H1 (cell line): ENCODE results near the gene ARFGEF3. TPM values are rescaled to one million over a fixed set of nuclear protein-coding genes. Genes with fewer than 3 reads are reported as not detected.

Experiments used
- CTCF ChIA-PET: fragments of 300-600 bp; sonication (Branson Sonifier 250); formaldehyde crosslinking; loops from one replicate; lab custom pipeline; 2021; ENCODE audit not compliant: partially characterized antibody; lab: Charles Lee
- POLR2A ChIA-PET: fragments of 300-600 bp; sonication (Branson Sonifier 250); formaldehyde crosslinking; loops from one replicate; lab custom pipeline; 2021; ENCODE audit warnings: inconsistent platforms; ENCODE audit not compliant: partially characterized antibody; lab: Charles Lee
- DNase-seq, 2 experiments: peaks; one replicate each; pipeline versions ENCODE4 v3.0.0 to v3.0.0-alpha.2; 2010 to 2022; ENCODE audit warnings: low spot score in 2 of 2, low read depth in 1 of 2, mixed read lengths in 1 of 2
- FAIRE-seq: peaks from 2 replicates; lab custom pipeline; 2011; peaks lifted over from hg19 to GRCh38; lab: Jason Lieb, UNC
- H2AFZ ChIP-seq: 2 replicates; pipeline ENCODE4 v1.8.1; 2012; ENCODE audit warnings: low read length, inconsistent platforms
- H2AK5ac ChIP-seq: 2 replicates; pipeline ENCODE4 v1.6.1; 2013; ENCODE audit warnings: low read depth, low read length
- H2BK120ac ChIP-seq: replicated peaks from 2 replicates; pipeline ENCODE3; 2013; ENCODE audit warnings: low read depth, low read length, inconsistent platforms
- H2BK12ac ChIP-seq: 2 replicates; pipeline ENCODE4 v1.6.1; 2013; ENCODE audit warnings: low read depth, low read length
- H2BK15ac ChIP-seq: 2 replicates; pipeline ENCODE4 v1.6.1; 2013; ENCODE audit warnings: low read length
- H2BK20ac ChIP-seq: 2 replicates; pipeline ENCODE4 v1.6.1; 2013; ENCODE audit warnings: low read length
- H2BK5ac ChIP-seq: 2 replicates; pipeline ENCODE4 v1.6.1; 2013; ENCODE audit warnings: low read depth, low read length
- H3K14ac ChIP-seq: 2 replicates; pipeline ENCODE4 v1.6.1; 2013; ENCODE audit warnings: inconsistent platforms; ENCODE audit not compliant: insufficient read length
- H3K18ac ChIP-seq: 2 replicates; pipeline ENCODE4 v1.6.1; 2013; ENCODE audit warnings: low read length; ENCODE audit errors: extremely low read depth
- H3K23ac ChIP-seq: 2 replicates; pipeline ENCODE4 v1.6.1; 2013; ENCODE audit warnings: inconsistent platforms; ENCODE audit not compliant: insufficient read length
- H3K23me2 ChIP-seq: 2 replicates; pipeline ENCODE4 v1.6.1; 2013; ENCODE audit warnings: low read depth, low read length
- H3K27ac ChIP-seq: 2 replicates; pipeline ENCODE4 v1.6.1; 2011; ENCODE audit warnings: low read depth, low read length, inconsistent platforms
- H3K27me3 ChIP-seq, 4 experiments: replicated peaks in 1 of 4; 1 replicate in 1 of 4; 2 replicates in 3 of 4; pipeline versions ENCODE4 v1.6.1 to v1.8.1; 2011 to 2013; ENCODE audit warnings: low read length in 3 of 4, mild to moderate bottlenecking in 3 of 4, inconsistent platforms in 2 of 4, mixed read lengths in 2 of 4, moderate library complexity in 1 of 4; ENCODE audit not compliant: control insufficient read depth in 3 of 4, insufficient read depth in 3 of 4; ENCODE audit errors: extremely low read depth in 1 of 4
- H3K36me3 ChIP-seq, 4 experiments: 2 replicates each; pipeline versions ENCODE4 v1.6.1 to v1.8.1; 2011 to 2013; ENCODE audit warnings: mild to moderate bottlenecking in 4 of 4, low read length in 3 of 4, moderate library complexity in 2 of 4, control low read depth in 1 of 4, inconsistent platforms in 1 of 4; ENCODE audit not compliant: insufficient read depth in 4 of 4, control insufficient read depth in 2 of 4
- H3K4ac ChIP-seq: replicated peaks from 2 replicates; pipeline ENCODE3; 2013; ENCODE audit warnings: low read length, low read depth, mixed read lengths, inconsistent platforms; ENCODE audit not compliant: insufficient read length
- H3K4me1 ChIP-seq, 4 experiments: replicated peaks in 1 of 4; 1 replicate in 1 of 4; 2 replicates in 3 of 4; pipeline versions ENCODE4 v1.6.1 to v1.8.1; 2011 to 2013; ENCODE audit warnings: low read length in 3 of 4, inconsistent platforms in 2 of 4, mixed read lengths in 1 of 4; ENCODE audit not compliant: insufficient read depth in 4 of 4, control insufficient read depth in 3 of 4
- H3K4me2 ChIP-seq, 2 experiments: 2 replicates each; pipeline versions ENCODE4 v1.6.1 to v1.8.1; 2011 to 2013; ENCODE audit warnings: low read depth in 2 of 2, low read length in 2 of 2, control low read depth in 1 of 2, inconsistent platforms in 1 of 2, mild to moderate bottlenecking in 1 of 2; ENCODE audit not compliant: insufficient read depth in 1 of 2
- H3K4me3 ChIP-seq, 4 experiments: fragments of 200-600, 300-600 bp in 1 of 4; sonication (generic), shearing (Covaris generic), sonication (Bioruptor Twin) in 1 of 4; 2 replicates each; pipeline versions ENCODE4 v1.5.1 to v1.8.1; 2011 to 2016; ENCODE audit warnings: low read length in 4 of 4, low read depth in 3 of 4, control low read depth in 2 of 4, inconsistent platforms in 2 of 4, mild to moderate bottlenecking in 2 of 4, mixed read lengths in 1 of 4, moderate library complexity in 1 of 4; ENCODE audit not compliant: insufficient read depth in 2 of 4; ENCODE audit errors: extremely low read depth in 1 of 4
- H3K56ac ChIP-seq: replicated peaks from 2 replicates; pipeline ENCODE3; 2013; ENCODE audit warnings: low read depth, mild to moderate bottlenecking, mixed read lengths, low read length, inconsistent platforms; ENCODE audit not compliant: insufficient read length
- H3K79me1 ChIP-seq: 2 replicates; pipeline ENCODE4 v1.6.1; 2013; ENCODE audit warnings: low read depth, low read length, control low read depth
- H3K79me2 ChIP-seq, 2 experiments: 2 replicates each; pipeline versions ENCODE4 v1.6.1 to v1.8.1; 2012 to 2013; ENCODE audit warnings: low read length in 2 of 2, mild to moderate bottlenecking in 2 of 2, inconsistent platforms in 1 of 2; ENCODE audit not compliant: insufficient read depth in 2 of 2, control insufficient read depth in 1 of 2
- H3K9ac ChIP-seq, 4 experiments: replicated peaks in 1 of 4; 1 replicate in 1 of 4; 2 replicates in 3 of 4; pipeline versions ENCODE4 v1.6.1 to v1.8.1; 2011 to 2013; ENCODE audit warnings: low read depth in 3 of 4, low read length in 3 of 4, control low read depth in 2 of 4, mild to moderate bottlenecking in 2 of 4, moderate library complexity in 2 of 4, inconsistent platforms in 1 of 4; ENCODE audit errors: extremely low read depth in 1 of 4
- H3K9me3 ChIP-seq, 2 experiments: 2 replicates each; pipeline versions ENCODE4 v1.6.1 to v1.8.1; 2012 to 2013; ENCODE audit warnings: mild to moderate bottlenecking in 2 of 2, moderate library complexity in 2 of 2, control low read depth in 1 of 2, inconsistent platforms in 1 of 2, low read depth in 1 of 2, low read length in 1 of 2, mixed read lengths in 1 of 2; ENCODE audit not compliant: insufficient read depth in 2 of 2
- H4K20me1 ChIP-seq, 2 experiments: replicated peaks in 1 of 2; 2 replicates each; pipeline versions ENCODE3 to v1.8.1; 2011 to 2013; ENCODE audit warnings: inconsistent platforms in 2 of 2, low read length in 2 of 2, mild to moderate bottlenecking in 1 of 2; ENCODE audit not compliant: insufficient read depth in 2 of 2, control insufficient read depth in 1 of 2
- H4K5ac ChIP-seq: 2 replicates; pipeline ENCODE4 v1.6.1; 2013; ENCODE audit warnings: low read length, low read depth, mixed read lengths, inconsistent platforms; ENCODE audit not compliant: insufficient read length
- H4K8ac ChIP-seq: 2 replicates; pipeline ENCODE4 v1.8.0; 2013; ENCODE audit warnings: mild to moderate bottlenecking, moderate library complexity, low read length, inconsistent platforms; ENCODE audit not compliant: insufficient read depth; ENCODE audit errors: extremely low read depth
- H4K91ac ChIP-seq: replicated peaks from 2 replicates; pipeline ENCODE3; 2013; ENCODE audit warnings: low read length, mixed read lengths, inconsistent platforms; ENCODE audit not compliant: insufficient read length
- ASH2L ChIP-seq: fragments of 200-600, 300-600 bp; sonication (generic); IDR thresholded peaks from one replicate; pipeline ENCODE4 v1.7.1; 2017; ENCODE audit warnings: low read length
- BACH1 ChIP-seq: IDR thresholded peaks from 2 replicates; pipeline ENCODE4 v1.6.1; 2012; ENCODE audit warnings: low read length, improper control_type of control experiment
- CHD2 ChIP-seq: IDR thresholded peaks from 2 replicates; pipeline ENCODE4 v1.6.1; 2012; ENCODE audit warnings: low read length, improper control_type of control experiment
- E2F6 ChIP-seq: IDR thresholded peaks from 2 replicates; pipeline ENCODE4 v1.6.1; 2012; ENCODE audit warnings: inconsistent platforms
- EP300 ChIP-seq, 2 experiments: IDR thresholded peaks; 1 replicate in 1 of 2; 2 replicates in 1 of 2; pipeline ENCODE4 v1.6.1; 2011 to 2012; ENCODE audit warnings: low read depth in 2 of 2, low read length in 2 of 2, mild to moderate bottlenecking in 2 of 2, borderline replicate concordance in 1 of 2, inconsistent platforms in 1 of 2, moderate library complexity in 1 of 2
- HDAC2 ChIP-seq, 2 experiments: fragments of 300-600 bp in 1 of 2; sonication (generic) in 1 of 2; IDR thresholded peaks; 2 replicates each; pipeline ENCODE4 v1.6.1; 2011 to 2012; ENCODE audit warnings: low read depth in 2 of 2, low read length in 2 of 2, mild to moderate bottlenecking in 2 of 2, moderate library complexity in 2 of 2, borderline replicate concordance in 1 of 2, inconsistent platforms in 1 of 2
- HDAC6 ChIP-seq: IDR thresholded peaks from one replicate; pipeline ENCODE4 v1.7.1; 2012; ENCODE audit warnings: low read depth, mild to moderate bottlenecking, inconsistent platforms, low read length, moderate library complexity
- NANOG ChIP-seq: IDR thresholded peaks from 2 replicates; pipeline ENCODE4 v1.6.1; 2011; ENCODE audit warnings: low read length, low read depth, mild to moderate bottlenecking, inconsistent platforms; ENCODE audit not compliant: insufficient read depth, poor library complexity, severe bottlenecking
- NRF1 ChIP-seq: IDR thresholded peaks from 2 replicates; pipeline ENCODE4 v1.6.1; 2011; ENCODE audit warnings: mild to moderate bottlenecking, low read depth, low read length, improper control_type of control experiment
- RFX5 ChIP-seq: IDR thresholded peaks from 2 replicates; pipeline ENCODE4 v1.6.1; 2011; ENCODE audit warnings: low read depth, low read length, improper control_type of control experiment, borderline replicate concordance
- SP2 ChIP-seq: IDR thresholded peaks from 2 replicates; pipeline ENCODE4 v1.6.1; 2012; ENCODE audit warnings: mild to moderate bottlenecking, low read length, inconsistent platforms
- TAF1 ChIP-seq: IDR thresholded peaks from 2 replicates; pipeline ENCODE4 v1.6.1; 2011; ENCODE audit warnings: mild to moderate bottlenecking, low read depth, low read length
- USF2 ChIP-seq: IDR thresholded peaks from 2 replicates; pipeline ENCODE4 v1.6.1; 2011; ENCODE audit warnings: low read length, improper control_type of control experiment
- WGBS, 2 experiments: shearing (Covaris generic) in 1 of 2; methylation state at CpG; one replicate each; pipeline versions ENCODE4 v1.1.6 to v1.1.7; 2013 to 2015; ENCODE audit warnings: low lambda C conversion rate in 2 of 2, mixed read lengths in 2 of 2, inconsistent platforms in 1 of 2, low coverage in 1 of 2, missing lambda C conversion rate in 1 of 2; ENCODE audit not compliant: insufficient replicate concordance in 2 of 2, insufficient coverage in 1 of 2, insufficient read length in 1 of 2; ENCODE audit errors: extremely low coverage in 1 of 2, missing lambda C conversion rate in 1 of 2; 5-methylcytosine and 5-hydroxymethylcytosine counted together
- polyA plus RNA-seq, 7 experiments: library from polyadenylated mRNA; depleted of rRNA in 3 of 7; stranded (reverse) in 5 of 7; unstranded in 2 of 7; fragments of >200 nt in 5 of 7; fragments of 200-250 nt in 2 of 7; gene quantifications; 1 replicate in 5 of 7; 2 replicates in 1 of 7; 4 replicates in 1 of 7; pipeline versions ENCODE4 v1.2.1 to v1.2.3, GENCODE V29; 2011 to 2013; ENCODE audit warnings: missing spikeins in 2 of 7, mixed read lengths in 2 of 7
- total RNA-seq: library from RNA; stranded (reverse); fragmentation: NEBNext Ultra II Directional; extraction: Animal tissue kit (Norgen Biotek cat#: 25700); gene quantifications from 2 replicates; pipeline ENCODE4 v1.2.1, GENCODE V29; 2021

ARFGEF3 gene
- total and polyA plus RNA-seq, 2 of the 8 experiments (the other 6 are each of a cell fraction or from before 2014, with no cell fraction given): 5.8 to 23.2 TPM

- no peak for FAIRE-seq
- no peak within 1 kb of the TSS for H2BK5ac ChIP-seq
- no peak within 1 kb of the TSS for H3K9ac ChIP-seq
- H2BK15ac ChIP-seq: no peak within 1 kb of the TSS
- H3K27me3 ChIP-seq: no peaks in the 10 kb centered on the region
- H2AK5ac ChIP-seq: no peak within 1 kb of the TSS
- no peak within 1 kb of the TSS for H3K4me3 ChIP-seq
- H2BK20ac ChIP-seq: no peak within 1 kb of the TSS
- no peaks in the 10 kb centered on the region for H3K4me1 ChIP-seq
- no peak within 1 kb of the TSS for H2BK12ac ChIP-seq
- ChIA-PET POLR2A (no interaction called here), CTCF (interaction anchor here (0.7 to 1.3 kb wide), 6 partner anchors 11 to 792 kb away, joined by 3 read pairs; no protein-coding TSS in a partner anchor)
- no peak within 1 kb of the TSS for H3K56ac ChIP-seq
- H3K18ac ChIP-seq: no peak within 1 kb of the TSS
- no peaks in the 10 kb centered on the region for H3K36me3 ChIP-seq
- no peaks in the 10 kb centered on the region for H3K79me1 ChIP-seq
- H4K8ac ChIP-seq: no peak within 1 kb of the TSS
- no peak within 1 kb of the TSS for H3K4ac ChIP-seq
- no peak for DNase-seq
- H3K4me2 ChIP-seq: no peak within 1 kb of the TSS
- H3K14ac ChIP-seq: no peak within 1 kb of the TSS
- no peaks in the 10 kb centered on the region for H3K79me2 ChIP-seq
- H2BK120ac ChIP-seq: no peak within 1 kb of the TSS
- H4K20me1 ChIP-seq: no peaks in the 10 kb centered on the region
- H3K27ac ChIP-seq: no peak within 1 kb of the TSS
- H4K91ac ChIP-seq: no peak within 1 kb of the TSS
- peaks cover 2% of the 10 kb centered on the region; the same call in 1 of the 2 replicates for H3K23me2 ChIP-seq
- no peak within 1 kb of the TSS for H2AFZ ChIP-seq
- 87% methylated on average over 2 of the region's 2 CpGs; no CpG with 5 or more reads in 1 of the 2 experiments for WGBS, 2 experiments
- H3K9me3 ChIP-seq: no peaks in the 10 kb centered on the region; a peak in 1 of 4 replicates
- no peak within 1 kb of the TSS for H3K23ac ChIP-seq
- no peak within 1 kb of the TSS for H4K5ac ChIP-seq
- TF ChIP-seq TAF1 (no peak), SP2 (no peak), HDAC6 (no peak), EP300 (IDR thresholded peaks at IDR 0.05; ENCODE audit: borderline replicate concordance in 1 of 2, low read depth in 2 of 2, low read length in 2 of 2) (no peak), NANOG (no peak), RFX5 (no peak), ASH2L (no peak), E2F6 (no peak), USF2 (no peak), BACH1 (no peak), CHD2 (no peak), NRF1 (no peak), HDAC2 (IDR thresholded peaks at IDR 0.05; ENCODE audit: borderline replicate concordance in 1 of 2, low read depth in 2 of 2, low read length in 2 of 2) (no peak)
Measured at GRCh38 chr6:138218449-138218848, 56.7 kb downstream of the ARFGEF3 start, which contains the start of gene PBOV1. TSS of gene PBOV1 (minus strand) at chr6:138218491. CDS start at chr6:138218395, 96 bp downstream.
